H1 (cell line): ENCODE results near the gene ID2. TPM values are rescaled to one million over a fixed set of nuclear protein-coding genes. Genes with fewer than 3 reads are reported as not detected.

Experiments used
- CTCF ChIA-PET: fragments of 300-600 bp; sonication (Branson Sonifier 250); formaldehyde crosslinking; loops from one replicate; lab custom pipeline; 2021; ENCODE audit not compliant: partially characterized antibody; lab: Charles Lee
- POLR2A ChIA-PET: fragments of 300-600 bp; sonication (Branson Sonifier 250); formaldehyde crosslinking; loops from one replicate; lab custom pipeline; 2021; ENCODE audit warnings: inconsistent platforms; ENCODE audit not compliant: partially characterized antibody; lab: Charles Lee
- DNase-seq, 2 experiments: peaks; one replicate each; pipeline versions ENCODE4 v3.0.0 to v3.0.0-alpha.2; 2010 to 2022; ENCODE audit warnings: low spot score in 2 of 2, low read depth in 1 of 2, mixed read lengths in 1 of 2
- FAIRE-seq: peaks from 2 replicates; lab custom pipeline; 2011; peaks lifted over from hg19 to GRCh38; lab: Jason Lieb, UNC
- H2AFZ ChIP-seq: 2 replicates; pipeline ENCODE4 v1.8.1; 2012; ENCODE audit warnings: low read length, inconsistent platforms
- H2AK5ac ChIP-seq: 2 replicates; pipeline ENCODE4 v1.6.1; 2013; ENCODE audit warnings: low read depth, low read length
- H2BK120ac ChIP-seq: replicated peaks from 2 replicates; pipeline ENCODE3; 2013; ENCODE audit warnings: low read depth, low read length, inconsistent platforms
- H2BK12ac ChIP-seq: 2 replicates; pipeline ENCODE4 v1.6.1; 2013; ENCODE audit warnings: low read depth, low read length
- H2BK15ac ChIP-seq: 2 replicates; pipeline ENCODE4 v1.6.1; 2013; ENCODE audit warnings: low read length
- H2BK20ac ChIP-seq: 2 replicates; pipeline ENCODE4 v1.6.1; 2013; ENCODE audit warnings: low read length
- H2BK5ac ChIP-seq: 2 replicates; pipeline ENCODE4 v1.6.1; 2013; ENCODE audit warnings: low read depth, low read length
- H3K14ac ChIP-seq: 2 replicates; pipeline ENCODE4 v1.6.1; 2013; ENCODE audit warnings: inconsistent platforms; ENCODE audit not compliant: insufficient read length
- H3K18ac ChIP-seq: 2 replicates; pipeline ENCODE4 v1.6.1; 2013; ENCODE audit warnings: low read length; ENCODE audit errors: extremely low read depth
- H3K23ac ChIP-seq: 2 replicates; pipeline ENCODE4 v1.6.1; 2013; ENCODE audit warnings: inconsistent platforms; ENCODE audit not compliant: insufficient read length
- H3K23me2 ChIP-seq: 2 replicates; pipeline ENCODE4 v1.6.1; 2013; ENCODE audit warnings: low read depth, low read length
- H3K27ac ChIP-seq: 2 replicates; pipeline ENCODE4 v1.6.1; 2011; ENCODE audit warnings: low read depth, low read length, inconsistent platforms
- H3K27me3 ChIP-seq, 4 experiments: replicated peaks in 1 of 4; 1 replicate in 1 of 4; 2 replicates in 3 of 4; pipeline versions ENCODE4 v1.6.1 to v1.8.1; 2011 to 2013; ENCODE audit warnings: low read length in 3 of 4, mild to moderate bottlenecking in 3 of 4, inconsistent platforms in 2 of 4, mixed read lengths in 2 of 4, moderate library complexity in 1 of 4; ENCODE audit not compliant: control insufficient read depth in 3 of 4, insufficient read depth in 3 of 4; ENCODE audit errors: extremely low read depth in 1 of 4
- H3K36me3 ChIP-seq, 4 experiments: 2 replicates each; pipeline versions ENCODE4 v1.6.1 to v1.8.1; 2011 to 2013; ENCODE audit warnings: mild to moderate bottlenecking in 4 of 4, low read length in 3 of 4, moderate library complexity in 2 of 4, control low read depth in 1 of 4, inconsistent platforms in 1 of 4; ENCODE audit not compliant: insufficient read depth in 4 of 4, control insufficient read depth in 2 of 4
- H3K4ac ChIP-seq: replicated peaks from 2 replicates; pipeline ENCODE3; 2013; ENCODE audit warnings: low read length, low read depth, mixed read lengths, inconsistent platforms; ENCODE audit not compliant: insufficient read length
- H3K4me1 ChIP-seq, 4 experiments: replicated peaks in 1 of 4; 1 replicate in 1 of 4; 2 replicates in 3 of 4; pipeline versions ENCODE4 v1.6.1 to v1.8.1; 2011 to 2013; ENCODE audit warnings: low read length in 3 of 4, inconsistent platforms in 2 of 4, mixed read lengths in 1 of 4; ENCODE audit not compliant: insufficient read depth in 4 of 4, control insufficient read depth in 3 of 4
- H3K4me2 ChIP-seq, 2 experiments: 2 replicates each; pipeline versions ENCODE4 v1.6.1 to v1.8.1; 2011 to 2013; ENCODE audit warnings: low read depth in 2 of 2, low read length in 2 of 2, control low read depth in 1 of 2, inconsistent platforms in 1 of 2, mild to moderate bottlenecking in 1 of 2; ENCODE audit not compliant: insufficient read depth in 1 of 2
- H3K4me3 ChIP-seq, 4 experiments: fragments of 200-600, 300-600 bp in 1 of 4; sonication (generic), shearing (Covaris generic), sonication (Bioruptor Twin) in 1 of 4; 2 replicates each; pipeline versions ENCODE4 v1.5.1 to v1.8.1; 2011 to 2016; ENCODE audit warnings: low read length in 4 of 4, low read depth in 3 of 4, control low read depth in 2 of 4, inconsistent platforms in 2 of 4, mild to moderate bottlenecking in 2 of 4, mixed read lengths in 1 of 4, moderate library complexity in 1 of 4; ENCODE audit not compliant: insufficient read depth in 2 of 4; ENCODE audit errors: extremely low read depth in 1 of 4
- H3K56ac ChIP-seq: replicated peaks from 2 replicates; pipeline ENCODE3; 2013; ENCODE audit warnings: low read depth, mild to moderate bottlenecking, mixed read lengths, low read length, inconsistent platforms; ENCODE audit not compliant: insufficient read length
- H3K79me1 ChIP-seq: 2 replicates; pipeline ENCODE4 v1.6.1; 2013; ENCODE audit warnings: low read depth, low read length, control low read depth
- H3K79me2 ChIP-seq, 2 experiments: 2 replicates each; pipeline versions ENCODE4 v1.6.1 to v1.8.1; 2012 to 2013; ENCODE audit warnings: low read length in 2 of 2, mild to moderate bottlenecking in 2 of 2, inconsistent platforms in 1 of 2; ENCODE audit not compliant: insufficient read depth in 2 of 2, control insufficient read depth in 1 of 2
- H3K9ac ChIP-seq, 4 experiments: replicated peaks in 1 of 4; 1 replicate in 1 of 4; 2 replicates in 3 of 4; pipeline versions ENCODE4 v1.6.1 to v1.8.1; 2011 to 2013; ENCODE audit warnings: low read depth in 3 of 4, low read length in 3 of 4, control low read depth in 2 of 4, mild to moderate bottlenecking in 2 of 4, moderate library complexity in 2 of 4, inconsistent platforms in 1 of 4; ENCODE audit errors: extremely low read depth in 1 of 4
- H3K9me3 ChIP-seq, 2 experiments: 2 replicates each; pipeline versions ENCODE4 v1.6.1 to v1.8.1; 2012 to 2013; ENCODE audit warnings: mild to moderate bottlenecking in 2 of 2, moderate library complexity in 2 of 2, control low read depth in 1 of 2, inconsistent platforms in 1 of 2, low read depth in 1 of 2, low read length in 1 of 2, mixed read lengths in 1 of 2; ENCODE audit not compliant: insufficient read depth in 2 of 2
- H4K20me1 ChIP-seq, 2 experiments: replicated peaks in 1 of 2; 2 replicates each; pipeline versions ENCODE3 to v1.8.1; 2011 to 2013; ENCODE audit warnings: inconsistent platforms in 2 of 2, low read length in 2 of 2, mild to moderate bottlenecking in 1 of 2; ENCODE audit not compliant: insufficient read depth in 2 of 2, control insufficient read depth in 1 of 2
- H4K5ac ChIP-seq: 2 replicates; pipeline ENCODE4 v1.6.1; 2013; ENCODE audit warnings: low read length, low read depth, mixed read lengths, inconsistent platforms; ENCODE audit not compliant: insufficient read length
- H4K8ac ChIP-seq: 2 replicates; pipeline ENCODE4 v1.8.0; 2013; ENCODE audit warnings: mild to moderate bottlenecking, moderate library complexity, low read length, inconsistent platforms; ENCODE audit not compliant: insufficient read depth; ENCODE audit errors: extremely low read depth
- H4K91ac ChIP-seq: replicated peaks from 2 replicates; pipeline ENCODE3; 2013; ENCODE audit warnings: low read length, mixed read lengths, inconsistent platforms; ENCODE audit not compliant: insufficient read length
- CTBP2 ChIP-seq: IDR thresholded peaks from 2 replicates; pipeline ENCODE4 v1.7.0; 2011; ENCODE audit warnings: borderline replicate concordance, mild to moderate bottlenecking, moderate library complexity, mixed read lengths, low read length; ENCODE audit not compliant: insufficient read depth, insufficient read length
- EP300 ChIP-seq, 2 experiments: IDR thresholded peaks; 1 replicate in 1 of 2; 2 replicates in 1 of 2; pipeline ENCODE4 v1.6.1; 2011 to 2012; ENCODE audit warnings: low read depth in 2 of 2, low read length in 2 of 2, mild to moderate bottlenecking in 2 of 2, borderline replicate concordance in 1 of 2, inconsistent platforms in 1 of 2, moderate library complexity in 1 of 2
- EZH2 ChIP-seq: fragments of 200-600 bp; sonication (generic); IDR thresholded peaks from 2 replicates; pipeline ENCODE4 v1.7.1; 2012; ENCODE audit warnings: low read depth, mild to moderate bottlenecking, moderate library complexity, low read length, inconsistent platforms; ENCODE audit not compliant: severe bottlenecking
- JUND ChIP-seq: IDR thresholded peaks from 2 replicates; pipeline ENCODE4 v1.6.1; 2011; ENCODE audit warnings: mild to moderate bottlenecking, improper control_type of control experiment, low read length
- KDM1A ChIP-seq: fragments of 200-600, 300-600 bp; sonication (generic); IDR thresholded peaks from 2 replicates; pipeline ENCODE4 v1.7.1; 2016; ENCODE audit warnings: mild to moderate bottlenecking, low read length, borderline replicate concordance
- NRF1 ChIP-seq: IDR thresholded peaks from 2 replicates; pipeline ENCODE4 v1.6.1; 2011; ENCODE audit warnings: mild to moderate bottlenecking, low read depth, low read length, improper control_type of control experiment
- RXRA ChIP-seq: IDR thresholded peaks from 2 replicates; pipeline ENCODE4 v1.6.1; 2011; ENCODE audit warnings: low read depth, mild to moderate bottlenecking, low read length, moderate library complexity; ENCODE audit not compliant: insufficient read depth
- TEAD4 ChIP-seq: IDR thresholded peaks from 2 replicates; pipeline ENCODE4 v1.6.1; 2012; ENCODE audit warnings: low read depth, low read length, inconsistent platforms, mixed read lengths
- WGBS, 2 experiments: shearing (Covaris generic) in 1 of 2; methylation state at CpG; one replicate each; pipeline versions ENCODE4 v1.1.6 to v1.1.7; 2013 to 2015; ENCODE audit warnings: low lambda C conversion rate in 2 of 2, mixed read lengths in 2 of 2, inconsistent platforms in 1 of 2, low coverage in 1 of 2, missing lambda C conversion rate in 1 of 2; ENCODE audit not compliant: insufficient replicate concordance in 2 of 2, insufficient coverage in 1 of 2, insufficient read length in 1 of 2; ENCODE audit errors: extremely low coverage in 1 of 2, missing lambda C conversion rate in 1 of 2; 5-methylcytosine and 5-hydroxymethylcytosine counted together
- polyA plus RNA-seq, 7 experiments: library from polyadenylated mRNA; depleted of rRNA in 3 of 7; stranded (reverse) in 5 of 7; unstranded in 2 of 7; fragments of >200 nt in 5 of 7; fragments of 200-250 nt in 2 of 7; gene quantifications; 1 replicate in 5 of 7; 2 replicates in 1 of 7; 4 replicates in 1 of 7; pipeline versions ENCODE4 v1.2.1 to v1.2.3, GENCODE V29; 2011 to 2013; ENCODE audit warnings: missing spikeins in 2 of 7, mixed read lengths in 2 of 7
- total RNA-seq: library from RNA; stranded (reverse); fragmentation: NEBNext Ultra II Directional; extraction: Animal tissue kit (Norgen Biotek cat#: 25700); gene quantifications from 2 replicates; pipeline ENCODE4 v1.2.1, GENCODE V29; 2021
- TF ChIP-seq, protein P1 (sequence below): IDR thresholded peaks from 2 replicates; pipeline ENCODE4 v1.6.1; 2012; ENCODE audit warnings: inconsistent platforms

The ID2 gene
- total and polyA plus RNA-seq, 2 of the 8 experiments (the other 6 are each of a cell fraction or from before 2014, with no cell fraction given): 36.7 to 214 TPM

DNA sequence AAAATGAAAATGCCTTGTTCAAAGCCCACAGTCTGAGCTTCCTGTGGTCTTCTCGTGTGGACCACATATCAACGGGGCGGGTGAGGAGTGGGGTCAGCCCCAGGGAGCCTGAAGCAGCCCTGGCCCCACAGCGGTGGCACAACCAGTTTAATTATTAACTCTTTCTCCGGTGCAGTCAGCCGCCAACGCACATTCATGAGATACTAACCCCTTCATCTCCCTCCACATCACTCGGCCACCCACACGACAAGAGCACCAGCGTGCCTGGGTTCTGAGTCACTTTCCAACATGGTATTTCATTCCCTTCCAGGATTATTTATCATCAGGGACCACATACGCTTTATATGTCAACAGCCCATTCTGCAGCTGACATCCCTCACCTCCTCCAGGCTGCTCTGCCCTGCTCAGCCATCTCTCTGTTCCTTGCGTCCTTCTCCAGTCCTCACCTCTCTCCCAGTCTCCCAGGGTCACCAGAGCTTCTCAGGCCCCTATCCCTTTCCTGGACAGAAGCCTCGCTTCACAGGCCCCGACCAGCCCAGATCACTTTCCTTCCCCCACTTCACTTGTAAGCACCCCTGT is 48.0 kb upstream of the ID2 start:
- Histone ChIP-seq H3K79me1 (no peaks in the 10 kb centered on the region), H3K14ac (no peak overlapping the region), H3K56ac (no peak overlapping the region), H3K27me3 (peaks cover 0 to 5% (median 0%) of the 10 kb centered on the region in 4 experiments; a peak in 3 of 7 replicates), H4K91ac (no peak overlapping the region), H2BK120ac (no peak overlapping the region), H2BK20ac (no peak overlapping the region), H2AK5ac (no peak overlapping the region), H3K9me3 (no peaks in the 10 kb centered on the region), H2BK12ac (0 out of 2 replicates have a peak overlapping the region, but pooled peaks have one; percentile 27), H4K8ac (no peak overlapping the region), H2AFZ (no peak overlapping the region), H2BK15ac (no peak overlapping the region), H3K79me2 (no peaks in the 10 kb centered on the region), H3K4me2 (no peak overlapping the region), H3K23ac (no peak overlapping the region), H3K4me1 (peaks cover 6 to 24% (median 17%) of the 10 kb centered on the region in 4 experiments), H3K4ac (no peak overlapping the region), H3K23me2 (no peaks in the 10 kb centered on the region), H3K18ac (no peak overlapping the region), H3K9ac (no peak overlapping the region), H3K27ac (no peak overlapping the region), H4K20me1 (no peaks in the 10 kb centered on the region), H2BK5ac (no peak overlapping the region), H3K36me3 (no peaks in the 10 kb centered on the region), H3K4me3 (no peak overlapping the region), H4K5ac (no peak overlapping the region)
- TF ChIP-seq JUND: no peak
- TF ChIP-seq, protein P1, sequence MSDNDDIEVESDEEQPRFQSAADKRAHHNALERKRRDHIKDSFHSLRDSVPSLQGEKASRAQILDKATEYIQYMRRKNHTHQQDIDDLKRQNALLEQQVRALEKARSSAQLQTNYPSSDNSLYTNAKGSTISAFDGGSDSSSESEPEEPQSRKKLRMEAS: no peak
- TF ChIP-seq TEAD4: no peak
- no peak for TF ChIP-seq EZH2
- TF ChIP-seq EP300 (IDR thresholded peaks at IDR 0.05; ENCODE audit: borderline replicate concordance in 1 of 2, low read depth in 2 of 2, low read length in 2 of 2): no peak
- TF ChIP-seq NRF1: no peak
- no peak for TF ChIP-seq KDM1A
- no peak for TF ChIP-seq RXRA
- TF ChIP-seq CTBP2: no peak
- CTCF ChIA-PET: interaction anchor here (0.6 to 1.5 kb wide), 2 partner anchors 29 to 128 kb away, joined by 3 read pairs; no protein-coding TSS in a partner anchor
- DNase-seq: no peak
- WGBS, 2 experiments: 90% methylated on average over 14 of the region's 14 CpGs; no CpG with 5 or more reads in 1 of the 2 experiments
- POLR2A ChIA-PET: interaction anchor here (0.7 to 1.2 kb wide), 2 partner anchors 9 to 22 kb away, joined by 3 to 5 read pairs; no protein-coding TSS in a partner anchor
- no peak for FAIRE-seq
